ENCODE measurements around the gene LURAP1L. TPM values are rescaled to one million over a fixed set of nuclear protein-coding genes. Genes with fewer than 3 reads are reported as not detected.

The LURAP1L gene
- total RNA-seq, 2 donors from 2014 or later = 0.24 to 1.3 TPM

DNA sequence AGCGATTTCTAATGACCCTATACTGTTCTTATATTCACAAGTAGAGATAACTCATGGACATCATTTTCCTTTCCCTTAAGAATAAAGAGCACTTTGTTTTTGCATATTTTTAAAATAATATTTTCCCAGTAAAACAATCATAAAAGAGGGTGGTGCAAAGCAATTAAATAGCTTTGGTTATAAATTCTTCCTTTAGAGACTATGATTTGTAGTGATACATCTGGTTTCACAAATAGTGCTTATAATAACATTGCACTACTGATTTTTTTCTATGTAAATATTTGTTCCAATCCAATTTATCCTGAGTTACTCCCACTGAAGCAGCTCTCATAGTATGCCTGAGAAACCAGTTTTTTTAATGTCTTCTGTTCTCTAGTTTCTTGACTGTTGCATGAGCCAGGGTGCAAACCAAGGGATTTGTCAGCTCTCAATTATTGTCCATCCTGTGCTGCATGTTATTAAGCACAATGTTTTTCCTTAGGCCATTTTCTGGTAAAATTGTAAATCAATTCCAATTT lies 74.7 kb downstream of the LURAP1L start:
- Histone ChIP-seq H3K36me3 (ENCODE audit: control insufficient read depth, insufficient read depth, low read length) (no peaks in the 10 kb centered on the region), H3K27ac (ENCODE audit: low read depth, low read length) (no peak overlapping the region), H3K9me3 (ENCODE audit: control insufficient read depth, low read length) (no peaks in the 10 kb centered on the region), H3K4me3 (ENCODE audit: low read length) (no peak overlapping the region), H3K4me1 (ENCODE audit: control insufficient read depth, insufficient read depth, low read length) (no peaks in the 10 kb centered on the region), H3K9ac (ENCODE audit: extremely low read depth, low read length, poor library complexity, severe bottlenecking) (no peak overlapping the region), H3K27me3 (ENCODE audit: control insufficient read depth, insufficient read depth, low read length, poor library complexity, severe bottlenecking) (no peaks in the 10 kb centered on the region)
- no peaks in the 10 kb centered on the region for H3K9me3 Mint-ChIP-seq
- TF ChIP-seq, protein P1, sequence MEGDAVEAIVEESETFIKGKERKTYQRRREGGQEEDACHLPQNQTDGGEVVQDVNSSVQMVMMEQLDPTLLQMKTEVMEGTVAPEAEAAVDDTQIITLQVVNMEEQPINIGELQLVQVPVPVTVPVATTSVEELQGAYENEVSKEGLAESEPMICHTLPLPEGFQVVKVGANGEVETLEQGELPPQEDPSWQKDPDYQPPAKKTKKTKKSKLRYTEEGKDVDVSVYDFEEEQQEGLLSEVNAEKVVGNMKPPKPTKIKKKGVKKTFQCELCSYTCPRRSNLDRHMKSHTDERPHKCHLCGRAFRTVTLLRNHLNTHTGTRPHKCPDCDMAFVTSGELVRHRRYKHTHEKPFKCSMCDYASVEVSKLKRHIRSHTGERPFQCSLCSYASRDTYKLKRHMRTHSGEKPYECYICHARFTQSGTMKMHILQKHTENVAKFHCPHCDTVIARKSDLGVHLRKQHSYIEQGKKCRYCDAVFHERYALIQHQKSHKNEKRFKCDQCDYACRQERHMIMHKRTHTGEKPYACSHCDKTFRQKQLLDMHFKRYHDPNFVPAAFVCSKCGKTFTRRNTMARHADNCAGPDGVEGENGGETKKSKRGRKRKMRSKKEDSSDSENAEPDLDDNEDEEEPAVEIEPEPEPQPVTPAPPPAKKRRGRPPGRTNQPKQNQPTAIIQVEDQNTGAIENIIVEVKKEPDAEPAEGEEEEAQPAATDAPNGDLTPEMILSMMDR (conservative IDR thresholded peaks at IDR 0.05) = no peak
- no peaks in the 10 kb centered on the region for H3K4me1 Mint-ChIP-seq
- H3K4me3 Mint-ChIP-seq = no peak overlapping the region
- H3K27me3 Mint-ChIP-seq (ENCODE audit: insufficient read depth) = no peaks in the 10 kb centered on the region
- H3K27ac Mint-ChIP-seq = no peak overlapping the region
- no peak for DNase-seq
- 92% methylated on average over 1 of the region's 1 CpG; no CpG with 5 or more reads in 1 of the 2 experiments for WGBS, 2 experiments (ENCODE audit: insufficient coverage in 1 of 2, insufficient read length in 1 of 2)
- H3K36me3 Mint-ChIP-seq (ENCODE audit: low read depth) = no peaks in the 10 kb centered on the region

DNA sequence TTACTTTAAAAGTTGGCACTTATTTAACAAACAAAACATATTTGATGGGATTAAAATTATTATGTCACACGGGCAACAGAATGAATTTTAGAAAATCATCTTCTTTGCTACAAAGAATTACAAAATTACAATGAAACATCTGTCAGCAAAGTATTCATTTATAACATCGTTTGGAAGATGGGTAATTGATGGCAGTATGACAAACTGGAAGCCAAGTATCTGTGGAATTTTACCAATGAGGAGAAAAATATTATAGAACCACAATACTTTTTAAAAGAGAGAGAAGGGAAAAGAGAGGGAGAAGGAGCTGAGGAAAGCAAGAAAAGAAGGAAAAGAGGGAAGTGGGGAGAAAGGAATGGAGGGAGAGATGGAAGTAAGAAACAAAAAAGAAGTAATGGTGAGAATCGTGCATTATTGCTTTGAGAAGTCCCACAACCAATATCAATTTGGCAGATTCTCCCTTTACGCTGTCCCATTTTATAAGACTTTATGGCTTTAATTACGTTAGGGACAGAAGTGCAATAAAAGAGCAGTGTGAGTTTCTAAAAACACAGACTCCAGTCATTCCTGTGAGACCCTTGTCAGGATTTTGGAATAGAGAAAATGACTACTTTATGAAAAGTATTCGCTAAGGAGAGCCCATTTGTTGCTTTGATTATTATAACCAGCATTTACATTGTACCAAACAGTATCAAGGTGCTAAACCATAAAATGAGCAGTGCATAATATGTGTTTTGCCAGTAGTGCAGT lies 76.7 kb downstream of the LURAP1L start:
- H3K27me3 Mint-ChIP-seq (ENCODE audit: insufficient read depth) = no peaks in the 10 kb centered on the region
- Histone ChIP-seq H3K9me3 (ENCODE audit: control insufficient read depth, low read length) (no peaks in the 10 kb centered on the region), H3K27ac (ENCODE audit: low read depth, low read length) (no peak overlapping the region), H3K4me3 (ENCODE audit: low read length) (no peak overlapping the region), H3K9ac (ENCODE audit: extremely low read depth, low read length, poor library complexity, severe bottlenecking) (no peak overlapping the region), H3K36me3 (ENCODE audit: control insufficient read depth, insufficient read depth, low read length) (no peaks in the 10 kb centered on the region), H3K27me3 (ENCODE audit: control insufficient read depth, insufficient read depth, low read length, poor library complexity, severe bottlenecking) (no peaks in the 10 kb centered on the region), H3K4me1 (ENCODE audit: control insufficient read depth, insufficient read depth, low read length) (no peaks in the 10 kb centered on the region)
- no peak for DNase-seq
- WGBS, 2 experiments (ENCODE audit: insufficient coverage in 1 of 2, insufficient read length in 1 of 2) = 95 to 100% methylated on average over 2 to 5 of the region's 6 CpGs
- H3K4me3 Mint-ChIP-seq = no peak overlapping the region
- H3K9me3 Mint-ChIP-seq = no peaks in the 10 kb centered on the region
- peaks cover 3% of the 10 kb centered on the region for H3K4me1 Mint-ChIP-seq
- H3K36me3 Mint-ChIP-seq (ENCODE audit: low read depth) = no peaks in the 10 kb centered on the region
- TF ChIP-seq, protein P1 (conservative IDR thresholded peaks at IDR 0.05) = no peak
- no peak overlapping the region for H3K27ac Mint-ChIP-seq

DNA sequence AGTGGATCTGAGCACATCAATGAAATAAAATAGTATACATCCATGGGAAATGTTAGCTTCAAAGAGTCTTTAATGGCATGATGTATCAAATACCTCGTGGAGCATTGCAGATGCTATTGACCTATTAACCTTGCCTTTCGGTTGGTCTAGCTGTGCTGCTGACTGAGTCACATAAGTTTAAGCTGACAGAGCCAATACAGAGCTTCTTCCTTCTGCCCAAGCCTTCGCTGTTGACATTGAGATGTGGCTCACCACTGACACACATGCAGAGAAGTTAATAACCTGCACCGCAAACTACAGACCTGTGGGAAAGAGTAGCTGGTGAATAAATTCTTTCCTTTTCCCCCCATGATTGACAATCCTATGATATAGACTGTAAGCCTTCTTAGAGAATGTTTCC lies 78.2 kb downstream of the LURAP1L start:
- H3K4me1 ChIP-seq (ENCODE audit: control insufficient read depth, insufficient read depth, low read length) = no peaks in the 10 kb centered on the region
- H3K9ac ChIP-seq (ENCODE audit: extremely low read depth, low read length, poor library complexity, severe bottlenecking) = no peak overlapping the region
- Mint-ChIP-seq H3K4me3 (no peak overlapping the region), H3K27ac (no peak overlapping the region), H3K9me3 (no peaks in the 10 kb centered on the region), H3K27me3 (ENCODE audit: insufficient read depth) (no peaks in the 10 kb centered on the region), H3K36me3 (ENCODE audit: low read depth) (no peaks in the 10 kb centered on the region), H3K4me1 (peaks cover 6% of the 10 kb centered on the region)
- TF ChIP-seq, protein P1 (conservative IDR thresholded peaks at IDR 0.05) = no peak
- no peak overlapping the region for H3K27ac ChIP-seq (ENCODE audit: low read depth, low read length)
- no peaks in the 10 kb centered on the region for H3K36me3 ChIP-seq (ENCODE audit: control insufficient read depth, insufficient read depth, low read length)
- WGBS, 2 experiments (ENCODE audit: insufficient coverage in 1 of 2, insufficient read length in 1 of 2) = 83 to 86% methylated on average over 3 to 4 of the region's 4 CpGs
- no peak for DNase-seq
- H3K9me3 ChIP-seq (ENCODE audit: control insufficient read depth, low read length) = no peaks in the 10 kb centered on the region
- H3K4me3 ChIP-seq (ENCODE audit: low read length) = no peak overlapping the region
- H3K27me3 ChIP-seq (ENCODE audit: control insufficient read depth, insufficient read depth, low read length, poor library complexity, severe bottlenecking) = no peaks in the 10 kb centered on the region

All from endodermal cell (in vitro differentiated cells).